GM18951 (cell line): ENCODE results near the gene ATF4.

Experiments used
- POLR2A ChIP-seq: IDR thresholded peaks from 4 replicates; pipeline ENCODE4 v1.6.1; 2011; ENCODE audit warnings: mild to moderate bottlenecking; ENCODE audit not compliant: insufficient read length, insufficient read depth; ENCODE audit errors: extremely low read depth
- in situ Hi-C: fragments of 300-500 bp; cut with MboI; formaldehyde crosslinking; loops from one replicate; pipeline ENCODE4 v1.12.0; 2022; ENCODE audit warnings: low sequenced_read_pairs, mixed read lengths, inconsistent platforms; ENCODE audit not compliant: unreplicated experiment

ATF4 gene

DNA sequence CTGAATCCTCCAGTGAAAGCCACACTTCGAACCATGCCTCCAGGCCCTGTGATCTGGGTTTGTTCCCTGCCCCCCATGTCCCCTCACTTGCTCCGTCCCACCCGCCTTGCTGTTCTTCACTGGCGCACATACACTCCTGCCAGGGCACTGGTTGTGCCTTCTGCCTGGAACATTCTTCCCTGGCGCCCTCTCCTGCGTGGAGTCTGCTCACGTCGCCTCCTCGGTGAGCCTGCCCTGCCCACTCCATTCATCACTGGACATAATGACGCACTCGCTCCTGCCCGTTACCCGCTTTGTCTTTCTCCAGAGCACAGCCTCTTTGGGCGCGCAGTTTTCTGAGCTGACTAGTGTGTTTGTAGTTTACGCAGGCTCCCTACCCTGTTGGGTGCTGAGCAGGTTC is 39.3 kb upstream of the ATF4 start:
- no peak for TF ChIP-seq POLR2A
- in situ Hi-C loops = no loop called here

DNA sequence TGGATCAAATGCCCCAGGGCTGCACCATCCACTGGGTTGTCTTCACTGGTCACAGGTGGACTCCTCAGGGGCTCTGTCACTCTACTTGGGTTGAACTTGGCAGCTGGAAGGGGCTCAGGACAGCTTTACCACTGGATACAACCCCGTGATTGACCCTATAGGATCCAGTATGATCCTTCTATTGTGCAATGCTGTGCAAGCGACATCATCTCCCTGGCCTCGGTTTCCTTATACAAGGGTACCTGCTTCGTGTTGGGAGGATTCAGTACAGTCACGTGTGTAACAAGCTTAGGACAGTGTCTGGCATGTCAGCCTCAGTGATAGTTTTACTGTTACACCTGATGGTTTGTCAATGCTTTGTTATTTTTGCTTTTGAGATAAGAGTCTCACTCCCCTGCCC is 38.8 kb upstream of the ATF4 start:
- no peak for TF ChIP-seq POLR2A
- in situ Hi-C loops = no loop called here

DNA sequence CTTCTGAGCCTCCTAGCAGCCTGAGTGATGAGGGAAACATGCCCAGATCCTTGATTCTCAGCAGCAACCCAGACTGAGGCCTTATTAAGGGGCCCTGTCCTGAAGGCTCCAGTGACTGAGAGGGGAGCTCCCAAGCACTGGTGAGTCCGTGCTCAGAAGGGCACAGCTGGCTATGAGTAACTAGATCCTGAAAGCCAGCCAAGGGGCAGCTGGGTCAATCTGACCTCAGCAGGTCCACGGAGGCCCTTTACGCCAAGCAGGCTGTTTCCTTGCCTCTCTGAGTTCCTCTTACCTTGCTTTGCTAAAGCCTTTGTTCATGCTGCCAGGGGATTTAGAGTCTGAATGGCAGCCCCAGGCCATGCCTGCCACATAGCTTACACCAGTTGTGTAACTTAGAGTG is 37.6 kb upstream of the ATF4 start:
- no peak for TF ChIP-seq POLR2A
- in situ Hi-C loops = no loop called here

DNA sequence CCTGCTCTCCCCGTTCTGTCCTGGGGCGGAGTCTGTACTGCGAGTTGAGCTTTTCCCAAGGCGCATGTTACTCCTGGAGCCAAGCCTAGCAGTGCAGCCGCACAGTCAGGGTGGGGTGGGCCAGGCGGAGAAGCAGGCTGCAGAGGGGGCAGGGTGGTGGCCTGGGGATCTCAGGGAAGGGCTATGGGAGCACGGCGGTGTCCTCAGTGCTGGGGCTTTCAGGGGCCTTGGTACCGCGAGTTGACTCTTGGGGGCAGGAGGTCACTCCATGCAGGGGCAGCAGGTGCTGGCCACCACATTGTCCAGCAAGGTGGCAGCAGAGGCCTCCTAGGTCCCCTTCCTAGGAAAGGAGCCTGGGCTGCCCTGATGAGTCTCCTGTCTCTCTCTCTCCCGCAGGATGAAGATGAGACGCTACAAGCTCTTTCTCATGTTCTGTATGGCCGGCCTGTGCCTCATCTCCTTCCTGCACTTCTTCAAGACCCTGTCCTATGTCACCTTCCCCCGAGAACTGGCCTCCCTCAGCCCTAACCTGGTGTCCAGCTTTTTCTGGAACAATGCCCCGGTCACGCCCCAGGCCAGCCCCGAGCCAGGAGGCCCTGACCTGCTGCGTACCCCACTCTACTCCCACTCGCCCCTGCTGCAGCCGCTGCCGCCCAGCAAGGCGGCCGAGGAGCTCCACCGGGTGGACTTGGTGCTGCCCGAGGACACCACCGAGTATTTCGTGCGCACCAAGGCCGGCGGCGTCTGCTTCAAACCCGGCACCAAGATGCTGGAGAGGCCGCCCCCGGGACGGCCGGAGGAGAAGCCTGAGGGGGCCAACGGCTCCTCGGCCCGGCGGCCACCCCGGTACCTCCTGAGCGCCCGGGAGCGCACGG is 33.2 kb upstream of the ATF4 start:
- TF ChIP-seq POLR2A = no peak
- in situ Hi-C loops = no loop called here

GRCh38 chr22:39487826-39488520 is 32.4 kb upstream of the ATF4 start:
- TF ChIP-seq POLR2A = no peak
- in situ Hi-C loops = no loop called here

DNA sequence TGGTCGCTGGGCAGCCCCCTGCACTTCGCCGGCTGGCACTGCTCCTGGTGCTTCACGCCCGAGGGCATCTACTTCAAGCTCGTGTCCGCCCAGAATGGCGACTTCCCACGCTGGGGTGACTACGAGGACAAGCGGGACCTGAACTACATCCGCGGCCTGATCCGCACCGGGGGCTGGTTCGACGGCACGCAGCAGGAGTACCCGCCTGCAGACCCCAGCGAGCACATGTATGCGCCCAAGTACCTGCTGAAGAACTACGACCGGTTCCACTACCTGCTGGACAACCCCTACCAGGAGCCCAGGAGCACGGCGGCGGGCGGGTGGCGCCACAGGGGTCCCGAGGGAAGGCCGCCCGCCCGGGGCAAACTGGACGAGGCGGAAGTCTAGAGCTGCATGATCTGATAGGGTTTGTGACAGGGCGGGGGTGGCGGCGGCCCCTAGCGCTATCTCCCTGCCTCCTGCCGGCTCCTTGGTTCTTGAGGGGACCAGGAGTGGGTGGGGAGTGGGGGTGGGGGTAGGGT is 31.7 kb upstream of the ATF4 start:
- no peak for TF ChIP-seq POLR2A
- in situ Hi-C loops = no loop called here

DNA sequence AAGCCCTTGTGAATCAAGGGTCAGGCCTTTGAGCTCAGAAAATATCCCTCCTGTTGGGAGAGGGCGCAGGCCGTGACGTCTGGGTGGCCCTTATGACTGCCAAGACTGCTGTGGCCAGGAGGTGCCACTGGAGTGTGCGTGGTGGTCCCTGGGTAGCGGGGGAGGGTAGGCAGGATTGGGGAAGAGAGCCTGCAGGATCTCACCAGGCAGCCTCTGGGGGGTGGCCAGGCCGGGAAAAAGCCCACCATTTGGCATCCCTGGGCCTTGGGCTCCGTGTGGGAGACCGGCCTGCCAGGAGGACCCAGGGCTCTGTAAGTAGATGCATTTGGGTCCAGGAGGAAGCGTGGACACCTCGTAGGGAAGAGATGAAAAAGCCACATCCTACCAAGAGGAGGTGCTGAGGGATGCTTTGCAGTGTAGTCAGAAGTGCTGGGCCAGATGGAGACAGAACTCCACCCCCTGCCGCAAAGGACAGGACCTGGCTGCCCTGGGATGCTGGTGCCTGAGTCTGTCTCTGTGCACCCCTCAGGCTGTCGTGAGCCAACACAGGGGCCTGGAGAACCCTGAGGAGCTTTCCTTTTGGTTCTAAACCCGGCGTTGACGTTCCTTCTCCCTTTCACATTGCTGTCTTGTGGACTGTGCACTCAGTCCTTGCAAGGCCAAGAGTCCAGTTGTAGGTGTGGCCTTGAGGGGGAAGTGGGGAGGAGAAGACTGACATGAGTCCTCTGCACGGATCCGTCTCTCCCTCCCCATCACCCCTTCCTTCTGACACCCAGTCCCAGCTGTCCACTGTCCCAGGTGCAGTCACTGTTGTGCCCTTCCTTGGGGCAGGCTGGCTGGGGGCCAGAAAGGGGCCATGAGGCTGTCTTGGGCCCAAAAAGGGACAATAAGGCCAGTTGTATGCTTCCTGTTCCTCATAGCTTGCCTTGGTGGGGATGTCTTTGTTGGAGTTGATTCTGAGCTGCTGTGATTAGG is 31.0 kb upstream of the ATF4 start:
- in situ Hi-C loops = no loop called here
- no peak for TF ChIP-seq POLR2A

GRCh38 chr22:39490135-39490798 is 30.1 kb upstream of the ATF4 start:
- TF ChIP-seq POLR2A = no peak
- in situ Hi-C loops = no loop called here

GRCh38 chr22:39490966-39491680 is 29.2 kb upstream of the ATF4 start:
- TF ChIP-seq POLR2A = no peak
- in situ Hi-C loops = no loop called here

GRCh38 chr22:39491696-39492095 is 28.7 kb upstream of the ATF4 start:
- TF ChIP-seq POLR2A = no peak
- in situ Hi-C loops = no loop called here

DNA sequence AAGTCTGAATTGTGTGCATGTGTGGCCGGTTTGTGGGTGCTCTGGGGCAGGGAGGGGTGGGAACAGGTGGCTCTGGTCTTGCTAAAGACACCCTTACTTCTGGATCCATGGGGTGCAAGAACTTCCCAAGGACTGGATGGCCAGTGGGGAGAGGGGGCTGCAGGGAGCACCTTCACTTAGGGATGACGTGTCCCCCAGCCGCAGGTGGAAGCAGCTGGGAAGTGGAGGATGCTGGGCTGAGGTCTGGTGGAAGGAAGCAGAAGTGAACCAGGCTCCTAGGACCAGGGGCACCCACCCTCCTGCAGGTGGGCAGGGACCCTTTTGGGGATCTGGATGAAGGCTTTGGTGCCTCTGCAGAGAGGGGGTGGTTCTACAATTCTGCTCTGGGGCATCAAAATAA is 28.2 kb upstream of the ATF4 start:
- no peak for TF ChIP-seq POLR2A
- in situ Hi-C loops = no loop called here

DNA sequence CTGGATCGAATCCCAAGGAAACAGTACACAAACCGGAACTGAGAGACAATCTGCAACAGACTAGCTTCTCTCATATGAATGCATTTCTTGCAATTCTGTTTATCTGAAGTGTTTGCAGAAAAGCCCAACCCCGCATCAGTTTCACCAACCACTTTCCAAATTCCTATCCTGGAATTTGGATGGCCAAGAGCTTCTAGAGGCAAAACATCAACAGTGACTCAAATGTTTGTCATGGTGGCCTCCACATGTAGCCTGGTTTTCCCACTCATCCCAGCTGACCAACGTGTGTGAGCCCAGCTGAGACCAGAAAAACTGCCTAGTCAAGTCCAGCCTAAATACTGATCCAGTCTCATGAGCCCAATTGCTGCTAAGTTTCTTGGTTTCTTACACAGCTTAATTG is 26.6 kb upstream of the ATF4 start:
- in situ Hi-C loops = no loop called here
- no peak for TF ChIP-seq POLR2A
